K562 (cell line): Measurements from ENCODE around the gene CCDC17. TPM values are rescaled to one million over a fixed set of nuclear protein-coding genes. Genes with fewer than 3 reads are reported as not detected.

ENCODE experiments used
- ARHGAP35 ChIP-seq: fragments of 450-650 bp; IDR thresholded peaks from 2 replicates; pipeline ENCODE4 v1.6.1; 2018; ENCODE audit not compliant: partially characterized antibody
- ARID4B ChIP-seq: sonication (generic); formaldehyde crosslinking; IDR thresholded peaks from 2 replicates; pipeline ENCODE4 v1.8.0; 2022; ENCODE audit warnings: mild to moderate bottlenecking, missing genetic modification reagents
- BHLHE40 ChIP-seq: IDR thresholded peaks from 2 replicates; pipeline ENCODE4 v1.6.1; 2011; ENCODE audit warnings: low read length, improper control_type of control experiment
- CREB5 ChIP-seq: fragments of 250-450 bp; sonication (Bioruptor Pico); IDR thresholded peaks from 2 replicates; pipeline ENCODE4 v1.5.0; 2020; ENCODE audit warnings: mild to moderate bottlenecking
- EHMT2 ChIP-seq: fragments of 450-650 bp; IDR thresholded peaks from 2 replicates; pipeline ENCODE4 v1.6.1; 2018; ENCODE audit warnings: antibody characterized with exemption
- EP300 ChIP-seq: IDR thresholded peaks from 2 replicates; pipeline ENCODE4 v1.6.1; 2012; ENCODE audit warnings: low read length, improper control_type of control experiment
- ESRRA ChIP-seq: fragments of 450-650 bp; IDR thresholded peaks from 2 replicates; pipeline ENCODE4 v1.6.1; 2014; ENCODE audit warnings: low read depth, mild to moderate bottlenecking, moderate library complexity, borderline replicate concordance
- ETV6 ChIP-seq, 3 experiments: fragments of 150-350 bp in 1 of 3; sonication (generic) in 1 of 3; formaldehyde crosslinking in 1 of 3; IDR thresholded peaks; 2 replicates each; pipeline versions ENCODE4 v1.6.1 to v1.8.0; 2014 to 2022; ENCODE audit warnings: borderline replicate concordance in 2 of 3, low read depth in 2 of 3, antibody characterized with exemption in 1 of 3, low read length in 1 of 3, mild to moderate bottlenecking in 1 of 3, missing genetic modification reagents in 1 of 3
- LEF1 ChIP-seq: fragments of 450-650 bp; IDR thresholded peaks from 2 replicates; pipeline ENCODE4 v1.6.1; 2016; ENCODE audit warnings: mild to moderate bottlenecking
- NCOA1 ChIP-seq: fragments of 450-650 bp; IDR thresholded peaks from 2 replicates; pipeline ENCODE4 v1.6.1; 2016; ENCODE audit warnings: low read depth
- POU5F1 ChIP-seq: fragments of 150-350 bp; IDR thresholded peaks from 2 replicates; pipeline ENCODE4 v1.6.1; 2014; ENCODE audit warnings: borderline replicate concordance, low read length, low read depth, mild to moderate bottlenecking; ENCODE audit not compliant: partially characterized antibody
- RBM34 ChIP-seq: fragments of 200-400 bp; formaldehyde crosslinking; IDR thresholded peaks from 2 replicates; pipeline ENCODE4 v1.6.1; 2018; ENCODE audit warnings: low read length, borderline replicate concordance; ENCODE audit not compliant: insufficient read depth
- RBM39 ChIP-seq: fragments of 200-400 bp; formaldehyde crosslinking; optimal IDR thresholded peaks from 2 replicates; pipeline ENCODE3; 2018; ENCODE audit warnings: low read depth, low read length
- SMARCE1 ChIP-seq: fragments of 450-650 bp; IDR thresholded peaks from 2 replicates; pipeline ENCODE4 v1.7.1; 2016; ENCODE audit warnings: mild to moderate bottlenecking
- SMC3 ChIP-seq: conservative IDR thresholded peaks from 2 replicates; pipeline ENCODE4 v1.6.1; 2011; ENCODE audit warnings: low read depth, low read length, improper control_type of control experiment; ENCODE audit not compliant: insufficient read depth
- SNIP1 ChIP-seq: fragments of 450-650 bp; IDR thresholded peaks from 2 replicates; pipeline ENCODE4 v1.7.1; 2017; ENCODE audit warnings: low read depth, mild to moderate bottlenecking
- TCF7 ChIP-seq: sonication (generic); IDR thresholded peaks from 2 replicates; pipeline ENCODE4 v1.6.1; 2016; ENCODE audit warnings: antibody characterized with exemption, borderline replicate concordance
- ZBTB17 ChIP-seq: fragments of 450-650 bp; formaldehyde crosslinking; IDR thresholded peaks from 2 replicates; pipeline ENCODE4 v1.4.0; 2020; ENCODE audit warnings: mild to moderate bottlenecking
- ZNF12 ChIP-seq: sonication (generic); formaldehyde crosslinking; IDR thresholded peaks from 2 replicates; pipeline ENCODE4 v1.4.0; 2020; ENCODE audit warnings: mild to moderate bottlenecking, missing genetic modification reagents
- ZNF583 ChIP-seq: fragments of 250-450 bp; sonication (Bioruptor Pico); IDR thresholded peaks from 2 replicates; pipeline ENCODE4 v1.4.0; 2020
- ZNF75A ChIP-seq: fragments of 450-650 bp; formaldehyde crosslinking; IDR thresholded peaks from 2 replicates; pipeline ENCODE4 v1.4.0; 2020; ENCODE audit warnings: mild to moderate bottlenecking
- polyA plus RNA-seq, 8 experiments: library from polyadenylated mRNA; depleted of rRNA in 4 of 8; stranded (reverse) in 5 of 8; unstranded in 3 of 8; fragments of >200 nt; fragmentation: Nextera tagmentation in 2 of 8; fragmentation: Illumina TruSeq in 1 of 8; extraction: Ambion mirVana in 2 of 8; extraction: Trizol in 1 of 8; gene quantifications; 2 replicates each; pipeline versions ENCODE4 v1.2.1 to v1.2.3, GENCODE V29; 2011 to 2014; ENCODE audit warnings: inconsistent platforms in 1 of 8, missing spikeins in 1 of 8
- total RNA-seq, 7 experiments: library from RNA; depleted of rRNA in 6 of 7; stranded (reverse); fragments of >200 nt in 6 of 7; fragmentation: Illumina TruSeq in 2 of 7; extraction: Trizol in 2 of 7; gene quantifications; 2 replicates each; pipeline versions ENCODE4 v1.2.1 to v1.2.3, GENCODE V29; 2011 to 2021; ENCODE audit warnings: low replicate concordance in 1 of 7

CCDC17 gene
- total and polyA plus RNA-seq, 9 of the 15 experiments (the other 6 are each of a cell fraction or from before 2014, with no cell fraction given), result 0.20 to 2.4 (median 0.85) TPM

- 0 out of 2 replicates have a peak, but pooled peaks have one; percentile 13 for TF ChIP-seq ARID4B
- TF ChIP-seq NCOA1, result no peak
- TF ChIP-seq BHLHE40, result no peak; the same call in none of the 2 replicates
- TF ChIP-seq EHMT2, result no peak
- no peak for TF ChIP-seq ESRRA
- no peak for TF ChIP-seq ZNF12 (CRISPR knock-in tag)
- TF ChIP-seq EP300, result no peak
- TF ChIP-seq LEF1, result no peak
- no peak for TF ChIP-seq TCF7
- TF ChIP-seq ZNF75A (CRISPR knock-in tag), result no peak
- TF ChIP-seq ETV6 (IDR thresholded peaks at IDR 0.05; ENCODE audit: borderline replicate concordance in 1 of 2, low read depth in 2 of 2, low read length in 1 of 2), result no peak
- peak; percentile 41; the same call in 1 of the 2 replicates for TF ChIP-seq ETV6 (CRISPR knock-in tag; IDR thresholded peaks at IDR 0.05; ENCODE audit: borderline replicate concordance)
- TF ChIP-seq SMC3, result 0 out of 2 replicates have a peak, but pooled peaks have one; percentile 5
- TF ChIP-seq POU5F1, result no peak
- TF ChIP-seq SMARCE1, result no peak
- TF ChIP-seq ZBTB17 (CRISPR knock-in tag), result peak; percentile 1; the same call in 1 of the 2 replicates
- no peak for TF ChIP-seq RBM39
- no peak; the same call in 1 of the 2 replicates for TF ChIP-seq ZNF583
- no peak for TF ChIP-seq SNIP1
- TF ChIP-seq ARHGAP35, result no peak
- no peak for TF ChIP-seq RBM34
- TF ChIP-seq CREB5 (CRISPR knock-in tag), result no peak
Measured at GRCh38 chr1:45584351-45585109, 39.3 kb downstream of the CCDC17 start (continued).
